Activated naive CD8-positive, alpha-beta T cell treated with anti-CD3 and anti-CD28 coated beads, Interleukin-2, amount 10 ng/mL, durations not matched to agents 7 days and 5 days (primary cell): ENCODE measurements around the gene A1BG. TPM values are rescaled to one million over a fixed set of nuclear protein-coding genes. Genes with fewer than 3 reads are reported as not detected.
"Not testable (repeated sequence)": the region's sequence is repeated elsewhere in the genome, so short reads cannot be mapped to it uniquely, and the experiment has no call there.

Source experiments
- ATAC-seq: fragments of 150-1000 bp; cut with Tn5 transposase; one replicate; pipeline ENCODE4 v1.10.0; 2021; ENCODE audit warnings: low read depth, moderate library complexity
- POLR2A ChIA-PET: fragments of 350-600 bp; sonication (Branson Sonifier 250); formaldehyde crosslinking; loops from one replicate; lab custom pipeline; 2021; ENCODE audit warnings: antibody characterized with exemption; lab: Charles Lee
- DNase-seq: peaks from one replicate; pipeline ENCODE4 v3.0.0; 2021
- H3K27ac Mint-ChIP-seq: one replicate; pipeline ENCODE4 v1.8.0; 2022; ENCODE audit warnings: mild to moderate bottlenecking, mixed read lengths
- H3K27me3 Mint-ChIP-seq: one replicate; pipeline ENCODE4 v1.8.0; 2022; ENCODE audit warnings: mild to moderate bottlenecking, moderate library complexity, mixed read lengths
- H3K36me3 Mint-ChIP-seq: one replicate; pipeline ENCODE4 v1.8.0; 2021; ENCODE audit warnings: mild to moderate bottlenecking, mixed read lengths
- H3K4me1 Mint-ChIP-seq: one replicate; pipeline ENCODE4 v1.8.0; 2021; ENCODE audit warnings: mixed read lengths
- H3K4me3 Mint-ChIP-seq: one replicate; pipeline ENCODE4 v1.8.0; 2022; ENCODE audit warnings: mild to moderate bottlenecking, moderate library complexity, mixed read lengths
- H3K9me3 Mint-ChIP-seq: one replicate; pipeline ENCODE4 v1.8.0; 2021; ENCODE audit warnings: mixed read lengths
- microRNA-seq: library from miRNA; unstranded; fragments of <30 nt; microRNA quantifications from one replicate; pipeline ENCODE4 v1.2.0, GENCODE V29; 2022
- total RNA-seq, 2 experiments: library from RNA; stranded (reverse); gene quantifications; one replicate each; pipeline ENCODE4 v1.2.3, GENCODE V29; 2021

Gene A1BG
- total RNA-seq, 2 experiments from 2014 or later: 21.0 to 22.8 TPM

- Mint-ChIP-seq H3K36me3 (peaks cover 75% of the 10 kb centered on the region), H3K4me1 (peaks cover 28% of the 10 kb centered on the region)
- POLR2A ChIA-PET, H3K4me3 Mint-ChIP-seq, ATAC-seq, H3K9me3 Mint-ChIP-seq, DNase-seq, H3K27me3 Mint-ChIP-seq, H3K27ac Mint-ChIP-seq: not testable (repeated sequence)
These were observed 42.6 kb downstream of the A1BG start for GRCh38 chr19:58310685-58311084.

DNA sequence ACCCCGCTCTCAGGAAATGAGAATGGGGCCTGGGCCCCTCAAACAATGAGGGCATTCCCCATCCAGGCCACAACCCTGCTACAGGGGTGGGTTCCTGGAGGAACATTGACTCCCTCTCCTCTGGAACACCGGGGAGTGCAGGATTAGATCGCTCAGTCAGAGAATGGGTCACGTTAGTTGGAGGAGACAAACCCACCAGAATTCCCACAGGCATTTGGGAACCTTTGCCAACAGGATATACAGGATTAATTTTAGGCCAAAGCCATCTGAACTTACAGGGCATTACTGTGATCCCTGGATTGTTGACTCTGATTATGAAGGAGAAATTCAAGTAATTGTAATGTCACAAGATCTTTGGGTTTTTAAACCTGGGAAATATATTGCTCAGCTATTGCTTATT lies 45.6 kb downstream of the A1BG start:
- ATAC-seq (no peak), DNase-seq (no peak)
- POLR2A ChIA-PET: interaction anchor here (0.9 to 1.1 kb wide), 2 partner anchors 40 to 101 kb away, joined by 3 read pairs; partner anchors contain the start of gene ZNF584
- Mint-ChIP-seq H3K27ac (no peak overlapping the region), H3K4me1 (peaks cover 35% of the 10 kb centered on the region), H3K4me3 (no peak overlapping the region), H3K9me3 (peaks cover 2% of the 10 kb centered on the region), H3K36me3 (peaks cover 72% of the 10 kb centered on the region), H3K27me3 (no peaks in the 10 kb centered on the region)

DNA sequence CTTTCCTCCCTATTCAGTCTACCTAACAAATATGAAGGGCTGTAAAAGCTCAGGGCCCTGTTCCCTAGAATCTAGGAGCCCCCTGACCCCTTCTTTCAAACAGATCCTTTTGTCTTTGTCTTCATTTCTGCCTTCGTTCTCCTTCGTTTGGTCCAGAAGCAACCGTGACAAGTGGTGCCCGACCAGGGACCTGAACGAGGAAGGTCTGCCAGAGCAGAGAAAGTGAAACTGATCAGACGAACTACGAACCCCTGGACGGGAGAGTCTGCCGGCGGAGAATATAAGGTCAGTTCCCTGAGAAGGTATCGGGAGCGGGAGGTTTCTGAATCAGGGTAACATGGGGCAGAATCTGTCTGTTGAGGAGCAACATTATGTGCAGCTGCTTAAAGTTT lies 47.4 kb downstream of the A1BG start:
- POLR2A ChIA-PET: interaction anchor here (1.0 to 1.5 kb wide), 7 partner anchors 21 to 78 kb away, joined by 3 to 6 read pairs (median 4); partner anchors contain the start of genes ZNF497, ZNF544, ZNF8 and ZSCAN22
- Mint-ChIP-seq H3K9me3 (peaks cover 6% of the 10 kb centered on the region), H3K36me3 (peaks cover 71% of the 10 kb centered on the region), H3K4me1 (peaks cover 33% of the 10 kb centered on the region), H3K27me3 (no peaks in the 10 kb centered on the region), H3K4me3 (peak overlapping the region; percentile 92), H3K27ac (peak overlapping the region; percentile 97)
- ATAC-seq (no peak), DNase-seq (no peak)

- Mint-ChIP-seq H3K36me3 (peaks cover 74% of the 10 kb centered on the region), H3K27ac (peak within 1 kb of the TSS; percentile 97), H3K4me3 (peak within 1 kb of the TSS; percentile 92), H3K4me1 (peaks cover 32% of the 10 kb centered on the region), H3K27me3 (no peaks in the 10 kb centered on the region), H3K9me3 (peaks cover 7% of the 10 kb centered on the region)
- DNase-seq: peak; percentile 91
- ATAC-seq: peak; percentile 94
- POLR2A ChIA-PET: interaction anchor here (0.6 to 1.5 kb wide), 14 partner anchors 16 to 134 kb away, joined by 3 to 7 read pairs (median 4); partner anchors contain the start of genes ZNF132, ZNF274, ZNF497 and ZNF544
These were observed 48.0 kb downstream of the A1BG start, which contains the start of gene ERVK3-1 for GRCh38 chr19:58305065-58305931. ERVK3-1 (plus strand) TSS chr19:58305377; CDS start chr19:58312169, 6,792 bp downstream.

DNA sequence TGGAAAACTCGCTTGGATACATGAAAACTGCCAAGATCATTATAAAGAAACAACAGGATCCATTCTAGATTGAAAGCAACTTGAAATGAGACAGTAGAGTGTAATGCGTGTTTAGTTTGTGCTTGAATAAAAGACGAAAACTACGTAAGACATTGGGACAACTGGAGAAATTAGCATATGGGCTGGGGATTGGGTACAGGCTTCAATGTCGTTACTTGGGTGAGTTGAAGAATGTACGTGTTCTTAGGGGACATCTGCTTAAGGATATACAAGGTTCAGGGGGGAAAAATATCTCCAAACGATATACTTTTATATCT lies 48.6 kb downstream of the A1BG start:
- Mint-ChIP-seq H3K4me1 (peaks cover 30% of the 10 kb centered on the region), H3K4me3 (peak overlapping the region; percentile 92), H3K36me3 (peaks cover 74% of the 10 kb centered on the region), H3K27ac (peak overlapping the region; percentile 97), H3K9me3 (peaks cover 7% of the 10 kb centered on the region), H3K27me3 (no peaks in the 10 kb centered on the region)
- POLR2A ChIA-PET: interaction anchor here (0.6 to 1.5 kb wide), 7 partner anchors 16 to 135 kb away, joined by 3 to 7 read pairs (median 3); partner anchors contain the start of genes ZNF132, ZNF274 and ZSCAN22
- DNase-seq (no peak), ATAC-seq (no peak)

DNA sequence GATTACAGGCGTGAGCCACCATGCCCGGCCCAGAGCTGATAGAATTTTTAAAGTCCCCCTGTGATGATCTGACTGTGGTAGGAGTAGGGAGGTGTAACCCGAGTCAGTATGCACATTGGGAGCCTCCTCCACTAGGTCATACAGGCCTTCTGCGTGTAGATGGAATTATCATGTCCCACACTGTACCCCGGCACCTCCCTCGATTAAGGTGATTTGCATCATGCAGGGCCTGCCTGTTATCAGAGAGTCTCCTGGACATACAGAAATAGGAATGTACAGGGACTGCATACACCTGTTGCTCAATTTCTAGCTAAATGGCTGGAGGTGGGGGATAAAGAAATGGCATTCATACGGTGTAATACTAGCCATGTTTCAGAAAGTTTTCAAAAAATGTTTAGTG lies 49.0 kb downstream of the A1BG start:
- H3K9me3 Mint-ChIP-seq: peaks cover 7% of the 10 kb centered on the region
- peaks cover 27% of the 10 kb centered on the region for H3K4me1 Mint-ChIP-seq
- DNase-seq (no peak), ATAC-seq (no peak)
- POLR2A ChIA-PET: interaction anchor here (0.8 to 1.5 kb wide), 2 partner anchors 22 to 135 kb away, joined by 5 to 7 read pairs; partner anchors contain the start of genes ZNF132 and ZSCAN22
- peaks cover 71% of the 10 kb centered on the region for H3K36me3 Mint-ChIP-seq
- H3K4me3 Mint-ChIP-seq: peak overlapping the region; percentile 92
- no peaks in the 10 kb centered on the region for H3K27me3 Mint-ChIP-seq
- peak overlapping the region; percentile 97 for H3K27ac Mint-ChIP-seq

DNA sequence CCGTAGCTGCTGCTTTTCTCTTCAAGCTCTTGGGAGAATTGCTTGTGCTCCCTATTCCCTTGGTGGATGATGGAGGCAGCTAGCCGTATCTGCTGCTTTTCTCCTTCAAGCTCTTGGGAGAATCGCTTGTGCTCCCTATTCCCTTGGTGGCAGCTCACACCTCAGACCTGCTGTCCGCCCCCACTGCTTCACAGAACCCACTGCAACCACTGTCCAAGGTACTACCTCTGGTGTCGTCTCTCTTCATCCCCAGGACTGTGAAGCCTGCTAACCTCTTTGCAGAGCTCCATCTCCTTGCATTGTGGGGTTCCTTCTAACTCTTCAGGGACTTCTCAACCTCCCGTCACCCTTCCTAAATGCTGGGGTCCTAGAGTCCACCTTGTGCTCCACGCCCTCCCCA lies 52.7 kb downstream of the A1BG start:
- POLR2A ChIA-PET: no interaction called here
- DNase-seq: no peak
- ATAC-seq: no peak
- no peaks in the 10 kb centered on the region for H3K27me3 Mint-ChIP-seq
- H3K4me1 Mint-ChIP-seq: peaks cover 7% of the 10 kb centered on the region
- H3K9me3 Mint-ChIP-seq: peaks cover 11% of the 10 kb centered on the region
- no peak overlapping the region for H3K4me3 Mint-ChIP-seq
- H3K27ac Mint-ChIP-seq: no peak overlapping the region
- peaks cover 74% of the 10 kb centered on the region for H3K36me3 Mint-ChIP-seq

DNA sequence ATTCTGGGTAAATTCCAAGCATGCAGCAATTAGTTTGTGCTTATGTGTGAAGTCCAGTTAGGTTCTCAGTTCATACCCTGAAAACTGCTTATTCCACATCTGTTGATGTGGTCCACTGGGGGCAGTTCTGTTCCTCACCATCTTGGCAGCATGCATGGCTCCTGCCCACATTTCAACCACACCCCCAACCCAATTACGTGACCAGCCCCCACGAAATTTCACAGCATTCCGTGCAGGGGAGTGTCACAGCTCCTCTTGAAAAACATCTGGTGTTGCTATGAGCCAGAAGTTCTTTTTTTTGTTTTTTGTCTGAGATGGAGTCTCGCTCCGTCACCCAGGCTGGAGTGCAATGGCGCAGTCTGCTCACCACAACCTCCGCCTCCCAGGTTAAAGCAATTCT lies 57.2 kb downstream of the A1BG start:
- peaks cover 91% of the 10 kb centered on the region for H3K36me3 Mint-ChIP-seq
- H3K9me3 Mint-ChIP-seq: peaks cover 27% of the 10 kb centered on the region
- no peak for DNase-seq
- ATAC-seq: no peak
- no peak overlapping the region for H3K27ac Mint-ChIP-seq
- no peak overlapping the region for H3K4me3 Mint-ChIP-seq
- H3K4me1 Mint-ChIP-seq: no peaks in the 10 kb centered on the region
- POLR2A ChIA-PET: no interaction called here
- H3K27me3 Mint-ChIP-seq: no peaks in the 10 kb centered on the region

Small RNA genes lying within 50 kb of the gene (microRNA-seq; reads per million reads assigned to microRNA genes)
- gene MIR4754 (not detected), gene MIR6806 (not detected)

Other genes starting within 250 kb of the A1BG start
- gene ZNF329, start 202.7 kb downstream of the A1BG start, total RNA-seq: 10 to 100 TPM; 10.1 to 10.3 TPM
- 10 to 100 TPM; 54.6 to 56.9 TPM for gene ZNF274, start 170.4 kb downstream of the A1BG start, total RNA-seq
- 10 to 100 TPM; 54.0 to 62.7 TPM for gene ZNF544, start 124.6 kb downstream of the A1BG start, total RNA-seq
- gene ZNF8, start 74.5 kb downstream of the A1BG start, total RNA-seq: 1 to 10 TPM; 8.6 to 8.9 TPM
- gene ERVK3-1, start 48.1 kb downstream of the A1BG start, total RNA-seq: 10 to 100 TPM; 74.5 to 76.3 TPM
- gene ZSCAN22, start 26.5 kb downstream of the A1BG start, total RNA-seq: 1 to 10 TPM; 6.3 TPM
- gene ZNF497, start 9.3 kb upstream of the A1BG start, total RNA-seq: 1 to 10 TPM; 1.7 to 2.1 TPM
- gene ZNF837, start 27.5 kb upstream of the A1BG start, total RNA-seq: 1 to 10 TPM; 2.9 to 3.5 TPM
- gene RPS5, start 33.8 kb upstream of the A1BG start, total RNA-seq: 1,000 to 10,000 TPM; 1,038 to 1,039 TPM
- gene RNF225, start 42.2 kb upstream of the A1BG start, total RNA-seq: under 1 TPM; 0.83 to 0.94 TPM
- gene ZNF584, start 55.2 kb upstream of the A1BG start, total RNA-seq: 10 to 100 TPM in 1 of 2 experiments, 1 to 10 TPM in 1; 8.6 to 10.6 TPM
- gene ZNF132, start 86.7 kb upstream of the A1BG start, total RNA-seq: 1 to 10 TPM; 7.3 to 7.4 TPM
- gene ZNF324B, start 98.1 kb upstream of the A1BG start, total RNA-seq: 10 to 100 TPM; 11.6 to 13.9 TPM
- gene ZNF324, start 113.6 kb upstream of the A1BG start, total RNA-seq: 10 to 100 TPM; 18.0 to 18.5 TPM
- 10 to 100 TPM; 10.9 TPM for gene ZNF446, start 122.9 kb upstream of the A1BG start, total RNA-seq
- gene SLC27A5, start 158.5 kb upstream of the A1BG start, total RNA-seq: 10 to 100 TPM; 13.7 to 15.4 TPM
- gene ZBTB45, start 166.3 kb upstream of the A1BG start, total RNA-seq: 10 to 100 TPM; 18.9 to 19.5 TPM
- gene TRIM28, start 190.6 kb upstream of the A1BG start, total RNA-seq: 100 to 1,000 TPM; 409 to 412 TPM
- 100 to 1,000 TPM in 1 of 2 experiments, 10 to 100 TPM in 1; 99.0 to 111 TPM for gene CHMP2A, start 201.6 kb upstream of the A1BG start, total RNA-seq
- gene UBE2M, start 205.1 kb upstream of the A1BG start, total RNA-seq: 10 to 100 TPM; 79.5 to 81.2 TPM
- gene MZF1, start 219.8 kb upstream of the A1BG start, total RNA-seq: 10 to 100 TPM; 31.3 to 31.7 TPM